PC-9 (cell line): ENCODE results near the gene GLI1. TPM values are rescaled to one million over a fixed set of nuclear protein-coding genes. Genes with fewer than 3 reads are reported as not detected.

Experiments
- BruUV-seq: library from RNA; stranded (reverse); fragments of 400-500 nt; replicated peaks from 2 replicates; lab custom pipeline; 2021; lab: Mats Ljungman, UMichigan
- CTCF ChIA-PET: fragments of 300-600 bp; sonication (Branson Sonifier 250); formaldehyde crosslinking; loops from one replicate; lab custom pipeline; 2022; ENCODE audit warnings: antibody characterized with exemption; lab: Charles Lee
- POLR2A ChIA-PET: fragments of 300-600 bp; sonication (Branson Sonifier 250); formaldehyde crosslinking; loops from one replicate; lab custom pipeline; 2022; ENCODE audit warnings: antibody characterized with exemption; ENCODE audit not compliant: unreplicated experiment; lab: Charles Lee
- DNase-seq, 2 experiments: peaks; one replicate each; pipeline versions ENCODE4 v3.0.0 to v3.0.0-alpha.2; 2015 to 2022; ENCODE audit warnings: mixed read lengths in 1 of 2
- H2AFZ ChIP-seq: fragments of 200-600 bp; sonication (generic); 2 replicates; pipeline ENCODE4 v1.8.1; 2017; ENCODE audit warnings: antibody characterized with exemption
- H3F3A ChIP-seq: fragments of 200-600 bp; sonication (generic); 2 replicates; pipeline ENCODE4 v1.8.1; 2017; ENCODE audit warnings: antibody characterized with exemption, mild to moderate bottlenecking, low read depth; ENCODE audit not compliant: insufficient read depth
- H3K27ac ChIP-seq: fragments of 200-600 bp; sonication (generic); 2 replicates; pipeline ENCODE4 v1.6.1; 2016; ENCODE audit warnings: mixed run types
- H3K27me3 ChIP-seq: fragments of 200-600 bp; sonication (generic); 2 replicates; pipeline ENCODE4 v1.6.1; 2016; ENCODE audit warnings: low read depth, mixed run types; ENCODE audit not compliant: insufficient read depth
- H3K36me3 ChIP-seq: fragments of 200-600 bp; sonication (generic); 2 replicates; pipeline ENCODE4 v1.6.1; 2016; ENCODE audit warnings: low read depth, mixed run types
- H3K4me1 ChIP-seq: fragments of 200-600 bp; sonication (generic); replicated peaks from 2 replicates; pipeline ENCODE4 v1.6.1; 2016; ENCODE audit warnings: mixed run types; ENCODE audit not compliant: insufficient read depth
- H3K4me2 ChIP-seq: fragments of 200-600 bp; sonication (generic); 2 replicates; pipeline ENCODE4 v1.6.1; 2017; ENCODE audit warnings: mixed run types
- H3K4me3 ChIP-seq: fragments of 200-600 bp; sonication (generic); 2 replicates; pipeline ENCODE4 v1.6.1; 2016; ENCODE audit warnings: mixed run types
- H3K79me2 ChIP-seq: fragments of 200-600 bp; sonication (generic); 2 replicates; pipeline ENCODE4 v1.6.1; 2017; ENCODE audit warnings: low read depth, mixed run types
- H3K9me2 ChIP-seq: fragments of 200-600 bp; sonication (generic); 2 replicates; pipeline ENCODE4 v1.8.1; 2017; ENCODE audit warnings: mild to moderate bottlenecking; ENCODE audit not compliant: insufficient read depth
- H3K9me3 ChIP-seq: fragments of 200-600 bp; sonication (generic); 2 replicates; pipeline ENCODE4 v1.8.1; 2016; ENCODE audit warnings: low read depth; ENCODE audit not compliant: insufficient read depth
- H4K20me1 ChIP-seq: fragments of 200-600 bp; sonication (generic); 2 replicates; pipeline ENCODE4 v1.8.1; 2017; ENCODE audit not compliant: insufficient read depth
- EZH2 ChIP-seq: fragments of 200-600 bp; sonication (generic); IDR thresholded peaks from 2 replicates; pipeline ENCODE4 v1.8.0; 2017; ENCODE audit warnings: antibody characterized with exemption, low read depth
- intact Hi-C: fragments of 100-400 bp; cut with micrococcal nuclease; formaldehyde crosslinking; loops from one replicate; pipeline ENCODE4 v1.10.0; 2022; ENCODE audit not compliant: unreplicated experiment
- total RNA-seq: library from RNA; stranded (reverse); gene quantifications from 2 replicates; pipeline ENCODE4 v1.2.3, GENCODE V29; 2021
- TF ChIP-seq, protein P1 (sequence below): fragments of 200-600 bp; sonication (generic); conservative IDR thresholded peaks from 2 replicates; pipeline ENCODE4 v1.6.1; 2017; ENCODE audit warnings: mixed run types, antibody characterized with exemption, mild to moderate bottlenecking, moderate library complexity

Gene GLI1
- total RNA-seq, 1 experiment from 2014 or later = not detected

DNA sequence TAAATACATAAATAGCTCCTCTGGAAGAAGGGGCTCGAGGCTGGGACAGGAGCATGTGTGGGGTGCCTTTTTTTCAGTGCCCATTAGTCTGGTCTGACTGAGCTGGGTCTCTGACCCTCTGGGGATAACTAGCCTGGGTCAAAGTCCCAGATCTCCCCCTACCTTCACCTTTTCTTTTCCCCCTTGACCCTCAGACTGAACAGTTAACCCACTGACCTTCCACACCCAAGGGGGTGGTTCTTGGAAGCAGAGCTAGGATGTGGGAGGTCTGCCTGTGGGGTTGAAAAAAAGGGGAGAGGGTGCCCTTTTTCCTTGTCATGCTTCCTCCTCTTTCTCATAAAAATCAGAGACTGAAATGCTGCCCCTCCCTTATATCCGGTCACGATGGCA, 925 bp upstream of the GLI1 start:
- ChIA-PET CTCF (interaction anchor here (0.7 to 1.2 kb wide), 3 partner anchors 235 to 281 kb away, joined by 3 read pairs; partner anchors contain the start of gene OS9), POLR2A (interaction anchor here (0.6 to 1.0 kb wide), 2 partner anchors 283 to 388 kb away, joined by 3 to 6 read pairs; partner anchors contain the start of gene CTDSP2)
- Histone ChIP-seq H3K27ac (peak overlapping the region; percentile 70), H3K9me2 (no peaks in the 10 kb centered on the region), H3K4me3 (peak overlapping the region; percentile 73; the same call in 1 of the 2 replicates), H3K4me2 (peak overlapping the region; percentile 99), H3K36me3 (no peaks in the 10 kb centered on the region), H3K9me3 (no peaks in the 10 kb centered on the region), H3K4me1 (peaks cover 51% of the 10 kb centered on the region), H2AFZ (peak overlapping the region; percentile 89; the same call in 1 of the 2 replicates), H3K79me2 (no peaks in the 10 kb centered on the region), H3K27me3 (peaks cover 24% of the 10 kb centered on the region), H4K20me1 (no peaks in the 10 kb centered on the region), H3F3A (no peaks in the 10 kb centered on the region)
- intact Hi-C loops = loop anchor here (10.0 kb wide), 1 partner anchor 446 kb away; no protein-coding TSS in a partner anchor
- no peak for DNase-seq
- TF ChIP-seq, protein P1, sequence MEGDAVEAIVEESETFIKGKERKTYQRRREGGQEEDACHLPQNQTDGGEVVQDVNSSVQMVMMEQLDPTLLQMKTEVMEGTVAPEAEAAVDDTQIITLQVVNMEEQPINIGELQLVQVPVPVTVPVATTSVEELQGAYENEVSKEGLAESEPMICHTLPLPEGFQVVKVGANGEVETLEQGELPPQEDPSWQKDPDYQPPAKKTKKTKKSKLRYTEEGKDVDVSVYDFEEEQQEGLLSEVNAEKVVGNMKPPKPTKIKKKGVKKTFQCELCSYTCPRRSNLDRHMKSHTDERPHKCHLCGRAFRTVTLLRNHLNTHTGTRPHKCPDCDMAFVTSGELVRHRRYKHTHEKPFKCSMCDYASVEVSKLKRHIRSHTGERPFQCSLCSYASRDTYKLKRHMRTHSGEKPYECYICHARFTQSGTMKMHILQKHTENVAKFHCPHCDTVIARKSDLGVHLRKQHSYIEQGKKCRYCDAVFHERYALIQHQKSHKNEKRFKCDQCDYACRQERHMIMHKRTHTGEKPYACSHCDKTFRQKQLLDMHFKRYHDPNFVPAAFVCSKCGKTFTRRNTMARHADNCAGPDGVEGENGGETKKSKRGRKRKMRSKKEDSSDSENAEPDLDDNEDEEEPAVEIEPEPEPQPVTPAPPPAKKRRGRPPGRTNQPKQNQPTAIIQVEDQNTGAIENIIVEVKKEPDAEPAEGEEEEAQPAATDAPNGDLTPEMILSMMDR = no peak
- TF ChIP-seq EZH2 = no peak
- BruUV-seq = TSS peak; percentile 94

DNA sequence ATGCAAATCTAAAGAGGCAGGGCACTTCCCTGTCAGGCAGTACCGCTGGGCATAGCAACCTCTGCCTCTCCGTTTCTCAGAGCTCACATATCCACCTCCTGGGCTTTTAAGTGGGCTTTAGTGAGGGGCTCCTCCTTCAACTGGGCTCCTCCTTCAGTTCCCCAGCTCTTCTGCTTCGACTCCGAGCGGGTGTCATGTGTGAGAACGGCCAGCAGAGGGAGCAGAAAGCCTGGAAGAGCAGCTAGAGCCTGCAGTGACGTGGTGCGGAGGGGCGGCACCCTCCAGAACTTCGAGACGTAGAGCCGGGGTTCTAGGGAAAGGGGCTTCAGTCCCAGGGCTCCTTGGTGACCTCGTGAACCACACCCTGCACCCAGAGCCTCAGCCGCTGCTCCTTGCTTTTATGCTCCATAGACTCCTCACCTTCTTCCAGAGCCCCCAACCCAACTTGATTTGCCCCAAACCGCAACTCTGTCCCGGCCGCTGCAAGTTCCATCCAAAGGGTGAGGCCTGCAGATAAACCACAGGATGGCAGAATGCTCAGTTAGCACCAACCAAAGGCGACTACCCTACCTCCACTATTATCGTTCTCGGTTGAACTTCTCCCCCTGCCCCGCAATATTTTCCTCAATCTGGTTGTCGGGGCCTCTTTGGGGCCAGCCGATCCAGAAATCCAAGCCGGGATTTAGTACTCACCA, 383 bp upstream of the GLI1 start:
- H3F3A ChIP-seq = no peaks in the 10 kb centered on the region
- POLR2A ChIA-PET = interaction anchor here (0.6 to 1.0 kb wide), 3 partner anchors 27 to 388 kb away, joined by 3 to 6 read pairs (median 4); partner anchors contain the start of gene CTDSP2
- H3K36me3 ChIP-seq = no peaks in the 10 kb centered on the region
- no peaks in the 10 kb centered on the region for H4K20me1 ChIP-seq
- CTCF ChIA-PET = interaction anchor here (0.6 to 1.2 kb wide), 4 partner anchors 217 to 280 kb away, joined by 3 to 4 read pairs (median 3); partner anchors contain the start of gene OS9
- peak; percentile 79 to 90 for DNase-seq
- no peaks in the 10 kb centered on the region for H3K79me2 ChIP-seq
- H3K9me2 ChIP-seq = no peaks in the 10 kb centered on the region
- peak overlapping the region; percentile 89 for H2AFZ ChIP-seq
- H3K4me1 ChIP-seq = peaks cover 51% of the 10 kb centered on the region
- TF ChIP-seq, protein P1 = peak; percentile 94
- TF ChIP-seq EZH2 = no peak
- H3K9me3 ChIP-seq = no peaks in the 10 kb centered on the region
- peak overlapping the region; percentile 70 for H3K27ac ChIP-seq
- no TSS peak for BruUV-seq
- intact Hi-C loops = loop anchor here (10.0 kb wide), 1 partner anchor 446 kb away; no protein-coding TSS in a partner anchor
- H3K27me3 ChIP-seq = peaks cover 30% of the 10 kb centered on the region
- peak overlapping the region; percentile 73 for H3K4me3 ChIP-seq
- H3K4me2 ChIP-seq = peak overlapping the region; percentile 99

DNA sequence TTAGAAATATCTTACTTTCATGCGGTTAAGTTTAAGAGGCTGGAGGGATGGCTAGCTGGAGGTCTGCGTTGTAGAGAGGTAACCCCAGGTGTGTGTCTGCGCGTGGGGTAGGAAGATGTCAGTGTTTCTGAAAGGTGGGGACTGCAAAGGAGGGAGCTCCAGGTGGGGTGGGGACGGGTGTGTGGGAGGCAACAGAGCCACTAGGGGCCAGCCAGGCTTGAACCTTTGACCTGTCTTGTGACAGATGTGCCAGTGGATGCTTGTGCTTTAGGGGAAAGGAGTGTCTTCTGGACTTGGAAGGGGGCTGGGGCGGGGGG, 841 bp downstream of the GLI1 start:
- Histone ChIP-seq H4K20me1 (no peaks in the 10 kb centered on the region), H3K4me3 (peak overlapping the region; percentile 73; the same call in 1 of the 2 replicates), H3K4me1 (peaks cover 40% of the 10 kb centered on the region), H3K36me3 (no peaks in the 10 kb centered on the region), H3K9me2 (no peaks in the 10 kb centered on the region), H3K27ac (no peak overlapping the region), H2AFZ (no peak overlapping the region), H3K9me3 (no peaks in the 10 kb centered on the region), H3F3A (no peaks in the 10 kb centered on the region), H3K27me3 (peaks cover 42% of the 10 kb centered on the region), H3K79me2 (no peaks in the 10 kb centered on the region), H3K4me2 (peak overlapping the region; percentile 99)
- BruUV-seq = no TSS peak
- DNase-seq = no peak
- intact Hi-C loops = loop anchor here (5.0 kb wide), 1 partner anchor 172 kb away; the partner anchor contains the start of gene B4GALNT1
- CTCF ChIA-PET = interaction anchor here (1.0 kb wide), 1 partner anchor 195 kb away, joined by 4 read pairs; no protein-coding TSS in a partner anchor
- POLR2A ChIA-PET = no interaction called here
- TF ChIP-seq, protein P1 = no peak
- TF ChIP-seq EZH2 = no peak
